HG03060 (cell line): ENCODE results near the gene C1QA.
"Not testable (repeated sequence)": the region's sequence is repeated elsewhere in the genome, so short reads cannot be mapped to it uniquely, and the experiment has no call there.

Experiments
- ATAC-seq: cut with Tn5 transposase; IDR thresholded peaks from one replicate; pipeline ENCODE4 v1.9.1; 2021; ENCODE audit warnings: low read depth, moderate number of reproducible peaks; ENCODE audit not compliant: unreplicated experiment

C1QA gene

DNA sequence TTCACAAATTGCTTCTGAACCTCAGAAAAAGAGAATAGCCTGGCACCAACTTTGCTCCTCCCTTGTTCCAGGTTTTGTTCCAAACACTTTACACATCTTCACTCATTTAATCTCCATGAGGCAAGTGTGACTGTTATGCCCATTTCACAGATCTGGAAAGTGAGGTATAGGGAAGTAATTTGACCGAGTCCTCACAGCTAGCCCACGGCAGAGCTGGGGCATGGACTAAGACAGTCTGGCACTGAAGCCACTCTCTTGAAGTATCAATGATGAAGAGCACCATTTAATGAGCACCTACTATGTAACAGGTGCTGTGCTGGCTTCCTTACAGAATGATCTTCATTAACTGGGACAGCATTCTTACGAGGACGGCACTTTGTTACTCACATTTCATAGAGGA lies 35.6 kb downstream of the C1QA start:
- ATAC-seq = no peak

DNA sequence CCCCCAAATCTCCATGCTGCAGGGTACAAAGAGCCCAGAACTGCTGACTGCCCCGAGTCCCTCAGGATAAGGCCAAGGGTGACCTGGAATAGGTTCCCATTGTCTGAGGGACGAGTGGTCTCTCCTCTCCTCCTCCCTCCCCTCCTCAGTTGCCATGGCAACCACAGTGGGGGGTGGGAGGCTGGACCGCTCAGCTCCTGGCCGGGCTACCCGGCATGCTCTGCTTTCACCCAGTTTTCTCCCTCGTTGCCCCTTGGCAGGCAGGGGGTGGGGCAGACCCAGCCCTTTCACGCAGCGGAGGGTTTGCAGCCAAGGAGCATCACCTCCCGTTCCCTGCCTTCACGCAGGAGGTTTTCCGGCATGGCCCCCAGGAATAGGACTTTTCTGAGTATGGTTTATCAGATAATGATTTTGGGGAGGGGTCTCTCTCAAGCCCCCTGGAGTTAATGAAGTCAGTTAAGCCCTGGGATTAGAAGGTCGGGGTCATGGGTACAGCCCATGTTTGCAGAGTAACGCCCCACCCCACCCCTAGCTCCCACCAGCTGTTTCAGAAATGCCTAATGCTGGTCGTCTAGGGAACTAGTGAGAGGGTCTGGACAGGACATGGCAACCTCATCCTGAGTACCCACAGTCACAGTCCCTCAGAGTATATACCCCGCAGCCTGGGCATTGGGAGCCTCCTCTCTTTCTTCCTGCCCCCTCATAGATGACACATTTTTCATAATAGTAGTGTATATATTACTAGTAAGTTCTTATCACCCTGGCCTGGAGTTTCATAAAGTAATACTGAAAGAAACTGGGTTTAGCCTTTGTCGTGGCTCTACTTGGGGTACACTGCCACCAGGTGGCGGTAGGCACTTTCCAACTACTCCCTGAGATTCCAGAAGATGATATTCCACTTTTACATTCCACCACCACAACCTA lies 37.3 kb downstream of the C1QA start:
- no peak for ATAC-seq

DNA sequence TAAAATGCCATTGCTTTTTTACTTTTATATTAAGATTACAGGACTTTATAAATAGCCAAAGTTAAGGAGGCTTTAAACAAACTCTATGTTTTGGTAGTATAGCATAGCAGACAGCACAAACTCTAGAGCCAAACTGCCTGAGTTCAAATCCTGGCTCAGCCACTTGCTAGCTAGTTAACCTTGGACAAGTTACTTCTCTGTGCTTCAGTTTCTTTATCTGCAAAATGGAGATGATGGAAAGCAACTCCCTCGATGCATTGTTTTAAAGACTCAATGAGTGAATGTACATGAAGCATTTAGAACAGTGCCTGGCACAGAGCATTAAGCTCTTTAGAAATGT lies 38.0 kb downstream of the C1QA start:
- ATAC-seq = no peak

DNA sequence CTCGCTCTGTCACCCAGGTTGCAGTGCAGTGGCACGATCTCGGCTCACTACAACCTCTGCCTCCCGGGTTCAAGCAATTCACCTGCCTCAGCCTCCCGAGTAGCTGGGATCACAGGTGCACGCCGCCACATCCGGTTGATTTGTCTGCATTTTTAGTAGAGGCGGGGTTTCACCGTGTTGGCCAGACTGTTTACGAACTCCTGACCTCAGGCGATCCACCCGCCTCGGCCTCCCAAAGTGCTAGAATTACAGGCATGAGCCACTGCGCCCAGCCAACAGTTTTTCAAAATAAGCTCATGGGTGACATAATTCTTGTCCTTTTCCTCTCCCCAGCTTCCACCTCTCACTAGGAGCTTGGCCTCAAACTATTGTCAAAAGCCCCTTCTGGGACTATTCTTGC lies 39.7 kb downstream of the C1QA start:
- not testable (repeated sequence) for ATAC-seq

DNA sequence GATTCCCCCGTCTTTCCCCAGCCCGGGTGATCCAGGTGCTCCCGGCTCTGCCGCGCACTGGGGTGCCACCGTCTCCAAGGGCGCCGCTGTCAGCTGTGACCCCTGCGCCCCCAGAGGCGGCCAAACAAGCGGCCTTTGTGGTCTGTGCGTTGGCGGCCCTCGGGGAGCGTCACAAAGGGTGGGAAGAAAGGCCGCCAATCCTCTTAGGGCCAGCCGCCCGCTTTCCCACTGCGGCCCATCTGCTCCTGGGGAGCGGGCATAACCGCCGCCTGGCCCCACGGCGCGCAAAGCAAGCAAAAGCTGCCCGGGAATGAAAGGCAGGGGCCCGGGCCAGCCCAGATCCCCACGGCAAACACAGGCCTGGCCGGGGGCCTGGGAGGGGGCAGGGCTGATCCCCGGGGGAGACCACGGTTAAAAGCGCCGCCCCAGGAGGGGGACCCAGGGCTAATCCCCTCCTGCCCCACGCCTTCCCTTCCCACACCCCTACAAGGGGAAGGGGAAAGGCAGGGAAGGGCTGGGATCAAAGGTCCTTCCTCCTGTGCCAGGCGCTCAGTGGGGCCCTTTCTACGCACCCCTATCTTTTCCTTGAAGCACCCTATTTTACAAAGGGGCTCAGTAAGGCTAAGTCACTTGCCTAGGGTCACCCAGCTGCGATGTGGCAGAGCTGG lies 40.6 kb downstream of the C1QA start:
- no peak for ATAC-seq

DNA sequence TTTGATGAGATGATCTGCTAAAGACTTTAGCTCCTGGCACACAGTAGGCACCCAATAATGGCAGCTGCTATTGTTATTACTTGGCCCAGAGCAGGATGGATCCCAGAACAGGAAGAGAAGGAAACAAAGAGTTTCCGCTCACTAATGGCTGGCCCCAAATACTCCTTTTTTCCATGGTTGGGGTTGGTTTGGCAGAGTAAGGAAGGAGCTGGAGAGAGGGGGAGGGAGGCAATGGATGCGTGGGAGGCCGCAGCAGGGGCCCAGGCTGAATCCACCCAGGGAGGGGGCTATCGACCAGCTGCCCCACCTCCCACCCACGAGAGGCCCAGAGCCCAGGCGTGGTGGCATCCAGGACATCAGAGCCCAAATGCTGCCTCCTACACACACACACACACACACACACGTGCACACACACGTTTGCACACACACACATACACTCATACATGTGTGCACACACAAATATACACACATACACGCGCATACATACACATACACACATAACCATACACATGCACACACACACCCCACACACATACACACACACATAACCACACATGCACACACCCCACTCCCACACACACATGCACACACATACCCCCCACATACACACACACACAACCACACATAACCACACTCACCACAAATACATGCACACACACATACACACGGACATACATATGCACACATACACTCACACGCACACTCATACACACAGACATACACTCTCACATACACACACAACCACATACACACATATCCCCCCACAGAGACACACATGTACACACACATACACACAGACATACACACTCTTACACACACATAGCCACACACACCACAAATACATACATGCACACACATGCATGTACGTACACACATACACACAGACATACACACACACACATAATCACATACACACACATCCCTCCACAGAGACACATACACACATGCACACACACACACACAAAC lies 41.8 kb downstream of the C1QA start:
- no peak for ATAC-seq

DNA sequence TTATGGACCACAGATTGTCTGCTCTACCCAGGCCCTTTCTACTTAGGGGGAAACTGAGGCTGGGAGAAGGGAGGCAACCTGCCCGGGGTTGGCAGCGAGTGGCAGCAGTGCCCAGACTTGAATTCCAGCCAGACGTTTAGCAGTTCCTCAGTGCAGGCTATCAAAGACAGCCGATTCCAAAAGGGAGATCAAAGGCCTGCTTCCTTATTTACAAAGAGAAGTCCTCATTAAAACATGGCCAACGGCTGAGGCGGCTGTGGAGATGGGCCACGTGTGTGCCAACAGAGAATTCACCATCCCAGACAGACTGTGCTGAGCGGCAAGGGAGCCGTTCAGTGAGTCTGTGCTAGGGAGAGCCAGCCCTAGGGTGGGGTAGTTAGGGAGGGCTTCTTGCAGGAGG lies 44.3 kb downstream of the C1QA start:
- ATAC-seq = no peak

DNA sequence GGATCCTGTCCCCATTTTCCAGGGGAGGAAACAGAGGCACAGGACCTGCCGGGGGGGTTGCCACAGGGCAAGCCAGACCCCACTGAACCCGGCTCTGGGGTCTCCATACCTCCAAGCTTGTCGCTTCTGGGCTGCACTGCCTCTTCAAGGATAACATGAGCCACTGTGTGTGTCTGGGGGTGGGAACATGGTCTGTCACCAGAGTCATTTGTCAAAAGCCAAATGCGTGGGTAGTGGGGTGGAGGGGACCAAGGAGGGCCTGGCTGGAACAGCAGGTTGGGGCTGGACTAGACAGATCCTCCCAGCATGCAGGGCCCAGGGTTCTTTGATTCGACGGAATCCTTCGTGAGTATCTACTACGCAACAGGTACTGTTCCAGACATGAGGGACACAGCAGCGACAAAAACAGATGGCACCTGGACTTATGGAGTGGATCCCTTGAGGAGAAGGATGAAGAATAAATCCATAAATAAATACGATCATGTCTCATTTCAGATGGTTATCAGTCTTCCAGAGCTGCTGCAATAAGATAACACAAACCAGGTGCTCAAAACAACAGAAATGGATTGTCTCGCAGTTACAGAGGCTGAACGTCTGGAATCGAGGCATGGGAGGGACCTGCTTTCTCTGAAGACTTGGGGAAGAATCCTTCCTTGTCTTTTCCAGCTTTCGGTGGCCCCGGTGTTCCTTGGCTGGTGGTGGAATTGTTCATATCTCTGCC lies 45.3 kb downstream of the C1QA start:
- no peak for ATAC-seq

DNA sequence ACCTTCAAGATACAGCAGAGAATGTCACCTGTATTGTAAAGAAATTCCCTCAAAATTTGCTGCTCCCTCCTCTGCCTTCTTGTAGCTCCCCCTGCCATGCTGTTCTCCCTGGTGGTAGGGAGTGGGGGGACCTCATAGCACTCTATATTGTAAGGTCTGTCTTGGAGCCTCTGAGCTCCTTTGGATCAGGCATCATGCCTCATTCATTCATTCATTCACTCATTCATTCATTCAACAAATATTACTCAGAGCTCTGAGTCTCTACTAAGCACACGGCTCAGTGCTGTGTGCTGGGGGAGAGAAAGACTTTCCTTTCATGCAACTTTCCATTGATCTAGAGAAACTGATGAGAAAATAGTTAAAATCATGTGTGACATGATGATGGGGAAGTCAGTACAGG lies 47.1 kb downstream of the C1QA start:
- no peak for ATAC-seq

DNA sequence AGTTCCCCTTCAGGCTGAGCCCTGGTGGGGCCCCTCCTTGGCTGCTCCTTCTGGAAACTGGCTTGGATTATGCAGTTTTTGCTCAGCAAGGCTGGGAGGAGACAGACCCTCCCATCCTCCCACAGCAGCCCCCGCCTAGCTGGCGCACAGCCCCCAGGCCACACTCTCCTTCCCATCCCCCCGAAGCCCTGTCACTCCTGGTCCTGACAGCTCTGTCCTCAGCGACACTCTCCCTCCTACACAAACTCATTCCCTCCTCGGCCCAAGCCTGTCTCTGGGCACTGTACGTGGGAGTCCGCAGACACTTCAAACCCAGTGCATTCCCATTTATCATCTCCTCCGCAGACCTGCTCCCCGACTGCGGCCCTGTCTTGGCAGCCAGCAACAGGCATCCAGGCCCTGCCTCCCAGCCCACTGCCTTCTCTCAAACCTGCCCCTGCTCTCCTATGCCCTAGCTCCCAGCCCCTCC lies 49.2 kb downstream of the C1QA start:
- no peak for ATAC-seq

DNA sequence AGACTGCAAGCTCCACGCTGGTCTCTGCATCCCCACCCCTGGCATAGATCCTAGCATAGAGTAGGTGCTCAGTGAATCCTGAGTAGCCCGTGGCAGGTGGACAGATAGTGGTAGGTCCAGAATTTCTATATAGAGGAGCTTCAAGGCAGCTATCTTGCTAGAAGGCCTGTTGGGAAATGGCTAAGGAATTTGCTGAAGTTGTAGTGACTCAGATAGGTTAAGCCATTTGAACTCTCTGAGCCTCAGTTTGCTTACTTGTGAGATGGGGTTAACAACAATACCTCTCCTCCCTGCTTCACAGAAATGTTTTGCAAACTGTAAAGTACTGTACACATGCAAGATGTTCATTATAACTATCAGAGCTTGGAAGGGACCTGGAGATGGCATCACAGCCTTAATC lies 50.8 kb downstream of the C1QA start:
- ATAC-seq = no peak

DNA sequence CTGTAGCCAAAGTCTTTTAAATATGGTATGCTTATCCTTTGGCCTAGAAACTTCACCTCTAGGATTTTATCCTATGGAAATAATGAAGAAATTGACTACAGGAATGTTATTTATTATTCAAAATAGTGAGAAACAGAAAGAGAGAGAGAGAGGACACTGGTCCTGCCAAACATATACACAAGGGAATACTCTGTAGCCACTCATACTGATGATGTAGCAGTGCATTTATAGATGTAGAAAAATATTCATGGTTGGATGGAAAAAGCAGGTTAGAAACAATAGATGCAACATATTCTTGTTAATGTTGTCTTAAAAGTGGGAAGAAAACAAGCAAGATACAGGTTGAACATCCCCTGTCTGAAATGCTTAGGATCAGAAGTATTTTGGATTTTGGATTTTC lies 52.0 kb downstream of the C1QA start:
- no peak for ATAC-seq
